ENCODE data around the gene PCGF1. TPM values are rescaled to one million over a fixed set of nuclear protein-coding genes. Genes with fewer than 3 reads are reported as not detected.
A peak's percentile ranks its signal among the peaks of the same experiment; 100 is the strongest.

Gene PCGF1
- total and polyA plus RNA-seq, 2 of the 13 experiments (the other 11 are each of a cell fraction or from before 2014, with no cell fraction given): 20.4 to 22.6 TPM

DNA sequence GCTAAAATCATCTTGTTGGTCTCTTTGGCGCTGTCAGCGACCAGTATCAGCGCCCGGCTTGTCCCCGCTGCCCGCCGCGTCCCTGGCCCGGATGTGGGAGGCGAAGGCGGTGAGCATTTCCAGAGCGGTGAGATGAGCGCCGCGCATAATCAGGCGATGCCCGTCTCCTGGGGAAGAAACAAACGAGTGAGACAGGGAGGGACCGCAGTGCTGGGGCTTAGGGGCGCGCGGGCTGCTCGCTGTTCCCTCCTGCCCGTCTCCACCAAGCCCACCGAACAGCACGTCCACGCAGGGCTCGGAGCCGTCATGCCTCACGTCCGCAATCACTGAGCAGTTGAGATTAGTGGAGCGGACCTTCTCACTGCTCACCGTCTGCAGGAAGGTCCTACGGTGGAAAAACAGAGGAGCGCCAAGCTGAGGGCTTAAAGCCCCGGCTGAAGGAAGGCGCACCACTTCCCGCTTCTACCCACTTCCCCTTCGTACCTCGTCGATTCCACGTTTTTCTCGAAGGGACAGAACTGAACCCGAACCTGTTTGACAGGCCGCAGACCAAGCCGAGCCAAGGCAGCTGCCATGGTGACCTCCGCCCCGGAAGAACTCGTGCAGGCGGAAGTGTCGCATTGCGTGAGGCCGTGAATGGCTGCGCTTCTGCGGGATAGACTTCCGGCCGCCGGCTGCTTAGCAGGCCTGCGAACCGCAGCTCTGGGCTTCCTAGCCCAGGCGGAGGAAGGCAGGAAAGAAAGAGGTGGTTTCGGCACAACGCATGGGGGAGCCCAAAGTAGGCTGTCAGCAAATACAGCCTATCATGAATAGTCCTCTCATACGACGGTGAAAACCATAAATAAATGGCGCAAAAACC, 35.2 kb downstream of the PCGF1 start, which contains the start of gene MRPL53 (continued):
- TF ChIP-seq, protein P1, sequence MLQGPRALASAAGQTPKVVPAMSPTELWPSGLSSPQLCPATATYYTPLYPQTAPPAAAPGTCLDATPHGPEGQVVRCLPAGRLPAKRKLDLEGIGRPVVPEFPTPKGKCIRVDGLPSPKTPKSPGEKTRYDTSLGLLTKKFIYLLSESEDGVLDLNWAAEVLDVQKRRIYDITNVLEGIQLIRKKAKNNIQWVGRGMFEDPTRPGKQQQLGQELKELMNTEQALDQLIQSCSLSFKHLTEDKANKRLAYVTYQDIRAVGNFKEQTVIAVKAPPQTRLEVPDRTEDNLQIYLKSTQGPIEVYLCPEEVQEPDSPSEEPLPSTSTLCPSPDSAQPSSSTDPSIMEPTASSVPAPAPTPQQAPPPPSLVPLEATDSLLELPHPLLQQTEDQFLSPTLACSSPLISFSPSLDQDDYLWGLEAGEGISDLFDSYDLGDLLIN (CRISPR knock-in tag; IDR thresholded peaks at IDR 0.05; ENCODE audit: borderline replicate concordance): no peak
- TF ChIP-seq MLLT10 (CRISPR knock-in tag; IDR thresholded peaks at IDR 0.05) (no peak), ZNF225 (CRISPR knock-in tag; IDR thresholded peaks at IDR 0.05) (peak; percentile 96), ZNF180 (CRISPR knock-in tag; IDR thresholded peaks at IDR 0.05; ENCODE audit: borderline replicate concordance, low read depth) (peak; percentile 35; the same call in 1 of the 2 replicates), AHR (CRISPR knock-in tag; IDR thresholded peaks at IDR 0.05) (peak; percentile 90; the same call in 1 of the 2 replicates), TCF7 (IDR thresholded peaks at IDR 0.05; ENCODE audit: low read depth) (no peak), MBD4 (IDR thresholded peaks at IDR 0.05; ENCODE audit: borderline replicate concordance, low read length) (no peak), TRIM24 (CRISPR knock-in tag; IDR thresholded peaks at IDR 0.05) (no peak), CBX5 (CRISPR knock-in tag; IDR thresholded peaks at IDR 0.05; ENCODE audit: borderline replicate concordance) (peak; percentile 88), ZNF263 (CRISPR knock-in tag; IDR thresholded peaks at IDR 0.05) (no peak; the same call in 1 of the 2 replicates), KLF11 (CRISPR knock-in tag; IDR thresholded peaks at IDR 0.05) (peak; percentile 94; the same call in 1 of the 2 replicates), ZNF678 (CRISPR knock-in tag; IDR thresholded peaks at IDR 0.05) (0 out of 2 replicates have a peak, but pooled peaks have one; percentile 83), MAFF (IDR thresholded peaks at IDR 0.05; ENCODE audit: low read depth, low read length) (no peak), GATAD2A (CRISPR knock-in tag; IDR thresholded peaks at IDR 0.05) (peak; percentile 79), FIP1L1 (IDR thresholded peaks at IDR 0.05; ENCODE audit: borderline replicate concordance, insufficient read depth, low read depth, low read length) (no peak), PAWR (CRISPR knock-in tag; IDR thresholded peaks at IDR 0.05; ENCODE audit: borderline replicate concordance) (no peak), ZNF619 (CRISPR knock-in tag; IDR thresholded peaks at IDR 0.05) (peak; percentile 100), MYNN (CRISPR knock-in tag; IDR thresholded peaks at IDR 0.05; ENCODE audit: low read depth) (peak; percentile 58; the same call in 1 of the 2 replicates), PITX1 (CRISPR knock-in tag; IDR thresholded peaks at IDR 0.05) (peak; percentile 81; the same call in 1 of the 2 replicates), DR1 (CRISPR knock-in tag; IDR thresholded peaks at IDR 0.05) (peak; percentile 71; the same call in 1 of the 2 replicates), ZNF235 (CRISPR knock-in tag; IDR thresholded peaks at IDR 0.05; ENCODE audit: borderline replicate concordance) (peak; percentile 93), HINFP (CRISPR knock-in tag; IDR thresholded peaks at IDR 0.05; ENCODE audit: low read depth) (peak; percentile 97), HMGA1 (CRISPR knock-in tag; conservative IDR thresholded peaks at IDR 0.05) (no peak), ZFP91 (CRISPR knock-in tag; IDR thresholded peaks at IDR 0.05; ENCODE audit: borderline replicate concordance) (peak; percentile 98)
- TF ChIP-seq, protein P2, sequence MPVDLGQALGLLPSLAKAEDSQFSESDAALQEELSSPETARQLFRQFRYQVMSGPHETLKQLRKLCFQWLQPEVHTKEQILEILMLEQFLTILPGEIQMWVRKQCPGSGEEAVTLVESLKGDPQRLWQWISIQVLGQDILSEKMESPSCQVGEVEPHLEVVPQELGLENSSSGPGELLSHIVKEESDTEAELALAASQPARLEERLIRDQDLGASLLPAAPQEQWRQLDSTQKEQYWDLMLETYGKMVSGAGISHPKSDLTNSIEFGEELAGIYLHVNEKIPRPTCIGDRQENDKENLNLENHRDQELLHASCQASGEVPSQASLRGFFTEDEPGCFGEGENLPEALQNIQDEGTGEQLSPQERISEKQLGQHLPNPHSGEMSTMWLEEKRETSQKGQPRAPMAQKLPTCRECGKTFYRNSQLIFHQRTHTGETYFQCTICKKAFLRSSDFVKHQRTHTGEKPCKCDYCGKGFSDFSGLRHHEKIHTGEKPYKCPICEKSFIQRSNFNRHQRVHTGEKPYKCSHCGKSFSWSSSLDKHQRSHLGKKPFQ (CRISPR knock-in tag; IDR thresholded peaks at IDR 0.05; ENCODE audit: insufficient replicate concordance): peak; percentile 90
